Ascending aorta (tissue), 2 donors: ENCODE results near the gene COA8. TPM values are rescaled to one million over a fixed set of nuclear protein-coding genes. Genes with fewer than 3 reads are reported as not detected.

Source experiments
- DNase-seq, 2 donors: peaks; one replicate each; pipeline ENCODE4 v3.0.0-alpha.2; 2019; ENCODE audit warnings: low spot score in 2 of 2
- H3K27ac ChIP-seq, 2 donors: fragments of 200-600 bp; sonication (generic); one replicate each; pipeline ENCODE4 v1.5.1; 2016 to 2017; ENCODE audit warnings: mild to moderate bottlenecking in 1 of 2
- H3K27me3 ChIP-seq: fragments of 200-600 bp; sonication (generic); one replicate; pipeline ENCODE4 v1.5.1; 2017
- H3K36me3 ChIP-seq, 2 donors: fragments of 200-600 bp; sonication (generic); one replicate each; pipeline ENCODE4 v1.5.1; 2016
- H3K4me1 ChIP-seq, 2 donors: fragments of 200-600 bp; sonication (generic); one replicate each; pipeline ENCODE4 v1.5.1; 2016 to 2017; ENCODE audit warnings: mild to moderate bottlenecking in 1 of 2
- H3K4me3 ChIP-seq, 2 donors: fragments of 200-600 bp; sonication (generic); one replicate each; pipeline ENCODE4 v1.5.1; 2016 to 2017; ENCODE audit warnings: mild to moderate bottlenecking in 1 of 2
- H3K9me3 ChIP-seq, 2 donors: fragments of 200-600 bp; sonication (generic); one replicate each; pipeline ENCODE4 v1.5.1; 2016
- CTCF ChIP-seq, 3 experiments: fragments of 200-600 bp in 2 of 3; fragments of 450-650 bp in 1 of 3; sonication (generic) in 2 of 3; IDR thresholded peaks; one replicate each; pipeline ENCODE4 v1.5.1; 2016 to 2019; ENCODE audit warnings: antibody characterized with exemption in 3 of 3, mild to moderate bottlenecking in 1 of 3, moderate library complexity in 1 of 3
- intact Hi-C: fragments of 100-400 bp; cut with DNase I; formaldehyde crosslinking; loops from one replicate; pipeline ENCODE4 v1.15.1; 2023
- total RNA-seq: library from RNA; depleted of rRNA; stranded (reverse); fragments of >200 nt; gene quantifications from one replicate; pipeline ENCODE4 v1.1.0, GENCODE V29; 2016

COA8 gene
- total RNA-seq, 1 donor from 2014 or later = 37.7 TPM

GRCh38 chr14:103542605-103543088 is 20.1 kb upstream of the COA8 start:
- peak in 1 of 2 donors; percentile 86 for DNase-seq

GRCh38 chr14:103543140-103543539 is 19.6 kb upstream of the COA8 start:
- Histone ChIP-seq H3K4me3 (no peak overlapping the region), H3K9me3 (no peaks in the 10 kb centered on the region), H3K27me3 (no peaks in the 10 kb centered on the region), H3K4me1 (peaks cover 57 to 66% of the 10 kb centered on the region in 2 donors), H3K27ac (peak overlapping the region; percentile 66 to 88), H3K36me3 (no peaks in the 10 kb centered on the region)
- intact Hi-C loops = no loop called here
- DNase-seq = no peak
- no peak for TF ChIP-seq CTCF (IDR thresholded peaks at IDR 0.05)

More at GRCh38 chr14:103542605-103543088, 20.1 kb upstream of the COA8 start:
- H3K4me1 ChIP-seq = peaks cover 57 to 66% of the 10 kb centered on the region in 2 donors
- H3K27ac ChIP-seq = peak overlapping the region; percentile 66 to 88
- TF ChIP-seq CTCF (IDR thresholded peaks at IDR 0.05) = no peak
- H3K9me3 ChIP-seq = no peaks in the 10 kb centered on the region
- H3K27me3 ChIP-seq = no peaks in the 10 kb centered on the region
- no peaks in the 10 kb centered on the region for H3K36me3 ChIP-seq
- H3K4me3 ChIP-seq = peak overlapping the region in 1 of 2 donors; percentile 1
- intact Hi-C loops = no loop called here

- no peak for TF ChIP-seq CTCF (IDR thresholded peaks at IDR 0.05)
- no peak for DNase-seq
- no peak overlapping the region for H3K4me3 ChIP-seq
Measured at GRCh38 chr14:103543721-103544387, 18.9 kb upstream of the COA8 start.

GRCh38 chr14:103544388-103545218 is 18.2 kb upstream of the COA8 start:
- H3K27ac ChIP-seq = no peak overlapping the region

More at GRCh38 chr14:103543721-103544387, 18.9 kb upstream of the COA8 start:
- intact Hi-C loops = no loop called here
- no peaks in the 10 kb centered on the region for H3K36me3 ChIP-seq
- H3K9me3 ChIP-seq = no peaks in the 10 kb centered on the region
- H3K27ac ChIP-seq = peak overlapping the region; percentile 66 to 88
- H3K4me1 ChIP-seq = peaks cover 55 to 66% of the 10 kb centered on the region in 2 donors
- no peaks in the 10 kb centered on the region for H3K27me3 ChIP-seq

More at GRCh38 chr14:103544388-103545218, 18.2 kb upstream of the COA8 start:
- intact Hi-C loops = no loop called here
- Histone ChIP-seq H3K4me1 (peaks cover 51 to 63% of the 10 kb centered on the region in 2 donors), H3K9me3 (no peaks in the 10 kb centered on the region), H3K36me3 (no peaks in the 10 kb centered on the region), H3K4me3 (no peak overlapping the region), H3K27me3 (no peaks in the 10 kb centered on the region)
- DNase-seq = no peak
- TF ChIP-seq CTCF (IDR thresholded peaks at IDR 0.05) = no peak
